BE2C (cell line): ENCODE measurements around the gene RPSA.

Experiments
- DNase-seq: peaks from one replicate; pipeline ENCODE4 v3.0.0-alpha.2; 2020
- H3K27me3 ChIP-seq: fragments of 250-450 bp; sonication (Bioruptor Pico); 2 replicates; pipeline ENCODE4 v1.5.1; 2020; ENCODE audit warnings: mild to moderate bottlenecking
- H3K36me3 ChIP-seq: fragments of 250-450 bp; sonication (Bioruptor Pico); 2 replicates; pipeline ENCODE4 v1.5.1; 2020; ENCODE audit warnings: mild to moderate bottlenecking
- H3K4me1 ChIP-seq: fragments of 250-450 bp; sonication (Bioruptor Pico); 2 replicates; pipeline ENCODE4 v1.5.1; 2020
- H3K4me3 ChIP-seq: 2 replicates; pipeline ENCODE4 v1.5.1; 2011; ENCODE audit warnings: low read depth, low read length
- H3K9me3 ChIP-seq: fragments of 250-450 bp; sonication (Bioruptor Pico); 2 replicates; pipeline ENCODE4 v1.5.1; 2020
- TF ChIP-seq, protein P1 (sequence below): IDR thresholded peaks from 2 replicates; pipeline ENCODE4 v1.5.1; 2012; ENCODE audit warnings: mild to moderate bottlenecking, low read depth, low read length

Gene RPSA

DNA sequence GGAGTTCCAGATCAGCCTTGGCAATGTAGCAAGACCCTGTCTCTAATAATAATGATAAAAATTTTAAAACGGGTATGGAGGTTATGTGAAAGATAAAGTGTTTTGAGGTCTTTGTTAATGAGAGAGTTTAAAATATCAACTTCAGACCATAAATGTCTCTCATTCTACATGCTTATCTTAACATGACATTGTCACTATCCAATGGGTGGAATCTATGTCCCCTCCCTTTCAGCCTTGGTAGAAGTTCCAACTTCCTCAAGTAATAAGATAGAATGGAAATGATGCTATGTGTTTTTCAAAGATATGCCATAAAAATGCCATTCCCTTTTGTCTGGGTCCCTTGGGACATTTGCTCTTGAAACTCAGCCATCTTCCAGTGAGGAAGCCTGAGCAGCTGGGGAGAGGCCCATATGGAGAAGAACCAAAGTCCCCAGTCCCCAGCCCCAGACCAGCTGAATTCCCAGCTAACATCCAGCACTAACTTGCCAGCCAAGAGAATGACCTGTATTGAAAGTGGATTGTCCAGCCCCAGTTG is 17.0 kb downstream of the RPSA start:
- TF ChIP-seq, protein P1, sequence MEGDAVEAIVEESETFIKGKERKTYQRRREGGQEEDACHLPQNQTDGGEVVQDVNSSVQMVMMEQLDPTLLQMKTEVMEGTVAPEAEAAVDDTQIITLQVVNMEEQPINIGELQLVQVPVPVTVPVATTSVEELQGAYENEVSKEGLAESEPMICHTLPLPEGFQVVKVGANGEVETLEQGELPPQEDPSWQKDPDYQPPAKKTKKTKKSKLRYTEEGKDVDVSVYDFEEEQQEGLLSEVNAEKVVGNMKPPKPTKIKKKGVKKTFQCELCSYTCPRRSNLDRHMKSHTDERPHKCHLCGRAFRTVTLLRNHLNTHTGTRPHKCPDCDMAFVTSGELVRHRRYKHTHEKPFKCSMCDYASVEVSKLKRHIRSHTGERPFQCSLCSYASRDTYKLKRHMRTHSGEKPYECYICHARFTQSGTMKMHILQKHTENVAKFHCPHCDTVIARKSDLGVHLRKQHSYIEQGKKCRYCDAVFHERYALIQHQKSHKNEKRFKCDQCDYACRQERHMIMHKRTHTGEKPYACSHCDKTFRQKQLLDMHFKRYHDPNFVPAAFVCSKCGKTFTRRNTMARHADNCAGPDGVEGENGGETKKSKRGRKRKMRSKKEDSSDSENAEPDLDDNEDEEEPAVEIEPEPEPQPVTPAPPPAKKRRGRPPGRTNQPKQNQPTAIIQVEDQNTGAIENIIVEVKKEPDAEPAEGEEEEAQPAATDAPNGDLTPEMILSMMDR: no peak
- H3K36me3 ChIP-seq: no peaks in the 10 kb centered on the region
- no peak for DNase-seq
- H3K27me3 ChIP-seq: no peaks in the 10 kb centered on the region
- H3K9me3 ChIP-seq: no peaks in the 10 kb centered on the region
- no peaks in the 10 kb centered on the region for H3K4me1 ChIP-seq
- H3K4me3 ChIP-seq: no peak overlapping the region

DNA sequence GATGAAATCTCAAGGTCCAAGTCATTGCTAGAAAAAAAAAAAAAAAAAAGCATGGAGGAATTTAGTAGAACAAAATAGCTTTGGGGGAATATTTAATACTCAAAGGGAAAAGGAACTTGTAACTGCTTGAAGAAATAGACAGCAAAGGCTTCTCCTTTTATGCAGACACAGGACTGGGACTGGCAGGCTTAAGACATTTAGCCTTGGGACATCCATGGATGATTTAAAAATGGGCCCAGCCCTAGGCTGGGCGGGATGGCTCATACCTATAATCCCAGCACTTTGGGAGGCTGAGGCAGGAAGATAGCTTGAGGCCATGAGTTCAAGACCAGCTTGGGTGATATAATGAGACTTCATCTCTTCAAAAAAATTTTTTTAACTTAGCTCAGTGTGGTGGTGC is 19.8 kb downstream of the RPSA start:
- H3K4me1 ChIP-seq: no peaks in the 10 kb centered on the region
- TF ChIP-seq, protein P1: no peak
- H3K27me3 ChIP-seq: no peaks in the 10 kb centered on the region
- H3K9me3 ChIP-seq: no peaks in the 10 kb centered on the region
- H3K36me3 ChIP-seq: no peaks in the 10 kb centered on the region
- no peak for DNase-seq
- H3K4me3 ChIP-seq: no peak overlapping the region

DNA sequence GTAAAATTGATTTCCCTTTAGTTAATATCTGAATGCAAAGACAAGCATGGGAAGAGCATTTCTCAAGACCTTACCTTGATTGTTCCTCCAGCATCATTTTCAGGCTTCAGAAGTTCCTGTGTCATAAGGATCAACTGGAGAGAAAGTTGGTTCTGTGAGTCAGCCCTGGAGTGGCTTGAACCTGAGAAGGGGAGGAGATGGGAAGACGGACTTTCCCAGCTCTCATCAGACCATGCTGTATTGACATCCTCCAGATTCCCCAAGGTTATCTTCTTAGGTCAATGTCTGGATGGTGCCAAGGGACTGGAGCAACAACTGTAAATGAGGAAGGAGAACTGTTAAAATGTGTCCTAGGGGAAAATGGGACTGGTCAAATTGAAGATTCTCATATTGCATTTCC is 21.0 kb downstream of the RPSA start:
- no peaks in the 10 kb centered on the region for H3K36me3 ChIP-seq
- H3K9me3 ChIP-seq: no peaks in the 10 kb centered on the region
- H3K4me1 ChIP-seq: no peaks in the 10 kb centered on the region
- H3K27me3 ChIP-seq: no peaks in the 10 kb centered on the region
- no peak for DNase-seq
- TF ChIP-seq, protein P1: no peak
- no peak overlapping the region for H3K4me3 ChIP-seq

DNA sequence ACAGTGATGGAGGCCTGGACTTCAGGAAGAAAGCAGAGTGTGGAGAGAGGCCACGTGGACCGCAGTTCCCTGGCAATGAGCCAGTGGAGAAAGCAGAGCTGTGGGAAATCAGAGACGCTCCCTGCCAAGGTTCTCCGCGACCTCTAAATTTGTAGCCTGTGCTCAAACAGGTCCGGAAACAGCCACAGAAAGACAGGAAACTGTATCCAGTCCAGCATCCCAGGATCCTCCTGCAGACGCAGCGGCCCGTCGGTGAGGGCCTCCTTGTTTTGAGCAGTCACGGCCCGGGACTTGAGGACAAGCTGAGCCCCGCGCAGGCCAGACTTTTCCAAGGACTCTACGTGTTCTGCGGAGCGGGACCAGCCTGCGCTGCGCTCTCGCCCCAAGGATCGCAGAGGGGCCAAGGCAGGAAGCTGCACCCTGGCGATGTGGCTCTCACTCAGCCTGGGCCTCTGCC is 22.3 kb downstream of the RPSA start:
- H3K4me3 ChIP-seq: no peak overlapping the region
- no peaks in the 10 kb centered on the region for H3K9me3 ChIP-seq
- TF ChIP-seq, protein P1: no peak
- H3K36me3 ChIP-seq: no peaks in the 10 kb centered on the region
- H3K27me3 ChIP-seq: no peaks in the 10 kb centered on the region
- DNase-seq: peak; percentile 44
- H3K4me1 ChIP-seq: no peaks in the 10 kb centered on the region

DNA sequence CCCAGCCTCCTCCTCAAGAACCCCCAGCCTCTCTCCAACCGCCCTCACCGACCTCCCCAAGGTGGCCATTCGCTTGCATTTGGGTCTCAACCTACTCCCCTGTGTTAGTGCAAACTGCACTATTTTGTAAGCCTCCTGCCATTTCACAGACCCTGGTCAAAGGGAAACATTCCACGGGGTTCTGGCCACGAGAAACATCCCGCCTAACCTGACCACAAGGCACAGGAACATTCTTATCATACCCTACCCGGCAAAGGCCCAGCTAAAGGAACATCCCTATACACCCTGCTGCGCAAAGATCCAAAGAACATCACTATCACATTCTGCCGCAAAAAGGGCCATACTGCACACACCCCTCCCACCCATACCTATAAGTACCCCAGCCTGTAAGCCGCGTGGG is 22.9 kb downstream of the RPSA start:
- TF ChIP-seq, protein P1: no peak
- Histone ChIP-seq H3K36me3 (no peaks in the 10 kb centered on the region), H3K9me3 (no peaks in the 10 kb centered on the region), H3K4me3 (no peak overlapping the region), H3K27me3 (no peaks in the 10 kb centered on the region), H3K4me1 (peaks cover 2% of the 10 kb centered on the region; the same call in 1 of the 2 replicates)
- DNase-seq: no peak

DNA sequence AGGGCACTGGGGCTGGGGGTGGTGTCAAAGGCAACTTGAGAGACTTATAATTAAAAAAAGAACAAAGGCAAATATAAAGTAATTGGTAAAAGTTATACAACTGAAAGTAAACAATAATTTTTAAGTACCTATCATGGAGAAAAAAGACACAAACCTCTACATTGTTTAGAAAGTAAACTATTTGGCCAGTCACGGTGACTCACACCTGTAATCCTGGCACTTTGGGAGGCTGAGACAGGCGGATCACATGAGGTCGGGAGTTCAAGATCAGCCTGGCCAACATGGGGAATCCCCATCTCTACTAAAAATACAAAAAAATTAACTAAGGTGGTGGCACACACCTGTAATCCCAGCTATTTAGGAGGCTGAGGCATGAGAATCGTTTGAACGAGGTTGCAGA is 25.8 kb downstream of the RPSA start:
- DNase-seq: no peak
- Histone ChIP-seq H3K9me3 (no peaks in the 10 kb centered on the region), H3K36me3 (no peaks in the 10 kb centered on the region), H3K27me3 (no peaks in the 10 kb centered on the region), H3K4me3 (no peak overlapping the region), H3K4me1 (peaks cover 7% of the 10 kb centered on the region)
- TF ChIP-seq, protein P1: no peak
